ENCODE data around the gene ALPI.

DNA sequence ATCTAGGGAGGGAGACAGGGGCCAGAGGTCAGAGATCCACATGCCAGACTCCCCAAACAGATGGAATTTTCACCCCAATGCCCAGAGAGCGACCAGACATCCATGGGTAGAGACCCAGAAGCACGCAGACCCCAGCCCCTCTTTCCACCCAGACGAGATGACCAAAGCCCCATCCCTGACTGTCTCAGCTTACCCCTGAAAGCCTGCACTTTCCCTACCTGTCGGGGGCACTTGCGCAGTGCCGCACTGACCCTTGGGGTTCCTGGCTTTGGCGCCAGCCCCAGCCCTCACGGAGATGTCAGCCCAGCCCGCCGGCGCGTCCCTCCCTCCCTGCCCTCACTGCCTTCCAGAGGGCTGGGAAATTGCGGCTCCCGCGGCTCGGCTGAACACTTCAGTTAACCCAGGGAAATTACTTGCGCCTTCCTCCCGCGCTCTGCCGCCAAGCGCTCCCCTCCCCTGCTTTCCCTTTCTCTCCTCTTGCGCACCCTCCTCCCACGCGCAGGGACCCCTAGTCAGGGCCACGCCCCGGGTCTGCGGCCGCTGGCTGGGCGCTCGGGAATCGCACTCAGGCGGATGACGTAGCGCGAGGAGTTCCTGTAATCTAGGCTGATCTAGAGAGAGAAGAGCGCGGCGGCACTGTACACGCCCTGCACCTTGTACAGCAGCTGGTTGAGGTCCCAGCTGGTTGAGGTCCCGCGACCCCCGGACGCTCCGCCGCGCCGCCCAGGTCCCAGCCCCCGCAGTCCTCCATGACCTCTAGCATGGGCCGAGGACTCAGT is 37.3 kb upstream of the ALPI start:
- TF ChIP-seq CTCF (conservative IDR thresholded peaks at IDR 0.05; ENCODE audit: low read length) (no peak), EZH2phosphoT487 (IDR thresholded peaks at IDR 0.05; ENCODE audit: borderline replicate concordance, low read depth, low read length) (no peak)

Measured in OCI-LY7 (cell line).